ENCODE measurements around the gene AMIGO3. TPM values are rescaled to one million over a fixed set of nuclear protein-coding genes. Genes with fewer than 3 reads are reported as not detected.
"Not testable (repeated sequence)": the region's sequence is repeated elsewhere in the genome, so short reads cannot be mapped to it uniquely, and the experiment has no call there.

Gene AMIGO3
- total RNA-seq, 2 donors from 2014 or later = 1.4 to 12.4 TPM

GRCh38 chr3:49689046-49689907 lies 30.2 kb downstream of the AMIGO3 start, which contains the start of the genes MST1 and RNF123:
MST1 (minus strand) TSS chr3:49689474; CDS start chr3:49688691, 783 bp downstream.
RNF123 (plus strand) TSS chr3:49689557; CDS start chr3:49691166, 1,609 bp downstream.
- Histone ChIP-seq H3K9me3 (no peaks in the 10 kb centered on the region), H3K36me3 (no peaks in the 10 kb centered on the region), H3K27ac (peak within 1 kb of the TSS; percentile 76 to 77), H3K27me3 (replicated peaks; ENCODE audit: insufficient read depth) (no peaks in the 10 kb centered on the region), H3K4me3 (peak within 1 kb of the TSS; percentile 87 to 95), H3K4me1 (replicated peaks) (peaks cover 8% of the 10 kb centered on the region)
- peak; percentile 57 for TF ChIP-seq POLR2A (IDR thresholded peaks at IDR 0.05)
- TF ChIP-seq POLR2AphosphoS5 (IDR thresholded peaks at IDR 0.05) = peak; percentile 95
- peak in 2 of 4 experiments; percentile 49 to 53 for TF ChIP-seq CTCF (IDR thresholded peaks at IDR 0.05)
- intact Hi-C loops (cut with DNase I) = no loop called here
- peak; percentile 78 for DNase-seq (ENCODE audit: low spot score)
- WGBS = 1% methylated on average over 54 of the region's 66 CpGs

- WGBS = 80% methylated on average over 5 of the region's 7 CpGs
These were observed 31.0 kb downstream of the AMIGO3 start for GRCh38 chr3:49688338-49689045.

DNA sequence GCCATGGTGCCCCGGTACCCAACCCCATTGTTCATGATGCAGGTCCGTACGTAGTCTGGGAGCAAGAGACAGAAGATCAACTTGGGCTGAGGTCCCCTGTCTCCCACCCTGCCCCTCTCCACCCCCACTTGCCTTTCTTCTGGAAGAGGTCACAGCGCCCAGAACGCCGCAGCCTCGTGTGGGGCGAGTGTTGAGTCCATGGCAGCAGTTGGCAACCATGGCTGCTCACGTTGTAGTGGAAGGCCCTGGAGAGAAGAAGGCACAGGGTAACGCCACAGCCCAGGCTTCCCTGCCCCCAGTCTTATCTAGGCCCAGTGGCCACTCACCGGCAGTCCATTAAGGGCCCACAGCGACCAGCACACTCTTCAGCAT lies 32.1 kb downstream of the AMIGO3 start:
- intact Hi-C loops (cut with DNase I); H3K9me3 ChIP-seq; DNase-seq (ENCODE audit: low spot score); H3K4me3 ChIP-seq; H3K27ac ChIP-seq; H3K27me3 ChIP-seq (replicated peaks; ENCODE audit: insufficient read depth); H3K4me1 ChIP-seq (replicated peaks): not testable (repeated sequence)
- peaks cover 8 to 11% of the 10 kb centered on the region in 2 donors for H3K36me3 ChIP-seq
- WGBS = 95% methylated on average over 9 of the region's 12 CpGs

More at GRCh38 chr3:49688338-49689045, 31.0 kb downstream of the AMIGO3 start:
- DNase-seq (ENCODE audit: low spot score); intact Hi-C loops (cut with DNase I); H3K36me3 ChIP-seq; H3K4me1 ChIP-seq (replicated peaks); H3K27me3 ChIP-seq (replicated peaks; ENCODE audit: insufficient read depth); H3K9me3 ChIP-seq: not testable (repeated sequence)
- H3K4me3 ChIP-seq = peak overlapping the region; percentile 87 to 95
- H3K27ac ChIP-seq = peak overlapping the region; percentile 76 to 77

DNA sequence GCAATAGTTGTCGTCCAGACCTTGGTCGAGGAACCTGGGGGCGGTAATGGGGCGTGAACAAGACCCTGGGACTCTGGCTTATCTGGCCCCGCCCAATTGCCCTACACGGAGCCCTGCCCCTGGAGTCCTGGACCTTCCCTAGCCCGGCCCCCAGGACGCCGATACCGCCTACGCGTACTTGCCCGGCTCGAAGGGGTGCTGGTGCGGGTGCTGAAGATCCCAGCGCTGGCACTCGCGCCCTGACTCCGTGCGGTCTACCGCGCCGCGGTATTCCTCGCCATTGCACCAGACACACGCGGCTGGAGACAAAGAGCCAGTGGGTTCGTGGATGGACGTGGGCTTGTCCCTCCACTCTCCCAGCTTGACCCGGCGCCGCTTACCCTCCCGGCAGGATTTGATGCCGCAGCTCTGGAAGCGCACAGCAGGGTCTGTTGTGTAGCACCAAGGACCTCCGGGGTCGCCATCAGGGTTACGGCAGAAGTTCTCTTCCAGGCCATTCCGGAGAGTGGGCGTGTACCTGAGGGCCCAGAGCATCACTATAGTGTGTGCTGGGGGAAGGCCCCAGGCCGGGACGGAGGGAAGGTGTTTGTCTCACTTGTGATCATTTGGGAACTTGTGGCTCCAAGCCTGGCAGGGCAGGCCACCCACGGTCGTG lies 32.6 kb downstream of the AMIGO3 start:
- intact Hi-C loops (cut with DNase I); H3K9me3 ChIP-seq; H3K4me1 ChIP-seq (replicated peaks); H3K27me3 ChIP-seq (replicated peaks; ENCODE audit: insufficient read depth): not testable (repeated sequence)
- 9% methylated on average over 34 of the region's 44 CpGs for WGBS
- Histone ChIP-seq H3K27ac (peak overlapping the region in 1 of 2 donors; percentile 35), H3K4me3 (peak overlapping the region; percentile 14 to 27), H3K36me3 (peaks cover 8 to 16% of the 10 kb centered on the region in 2 donors)
- peak; percentile 41 for DNase-seq (ENCODE audit: low spot score)

GRCh38 chr3:49686346-49686745 lies 33.1 kb downstream of the AMIGO3 start:
- H3K27me3 ChIP-seq (replicated peaks; ENCODE audit: insufficient read depth); H3K4me1 ChIP-seq (replicated peaks); H3K9me3 ChIP-seq; intact Hi-C loops (cut with DNase I): not testable (repeated sequence)
- Histone ChIP-seq H3K27ac (peak overlapping the region in 1 of 2 donors; percentile 35), H3K36me3 (peaks cover 8 to 22% of the 10 kb centered on the region in 2 donors), H3K4me3 (peak overlapping the region; percentile 14 to 27)
- 3% methylated on average over 21 of the region's 29 CpGs for WGBS
- peak; percentile 59 for DNase-seq (ENCODE audit: low spot score)

DNA sequence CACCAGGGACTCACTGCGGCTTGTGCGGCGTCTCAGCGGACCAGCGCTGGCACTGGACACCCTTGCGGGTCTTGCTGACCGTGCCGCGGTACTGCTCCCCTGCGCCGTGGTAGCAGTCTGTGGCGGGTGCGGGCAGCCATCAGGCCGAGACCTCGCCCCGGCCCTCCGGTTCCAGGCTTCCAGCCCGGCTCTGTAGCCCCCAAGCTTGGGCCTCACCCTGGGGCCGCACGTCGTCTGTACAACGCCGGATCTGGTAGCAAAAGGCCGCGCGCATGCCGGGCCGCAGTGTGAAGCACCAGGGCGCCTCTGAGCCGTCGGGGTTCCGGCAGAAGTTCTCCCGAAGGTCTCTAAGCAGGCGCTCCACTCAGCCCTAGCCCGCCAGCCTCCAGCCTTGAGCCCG lies 33.6 kb downstream of the AMIGO3 start:
- H3K9me3 ChIP-seq; H3K27me3 ChIP-seq (replicated peaks; ENCODE audit: insufficient read depth); DNase-seq (ENCODE audit: low spot score); intact Hi-C loops (cut with DNase I); H3K27ac ChIP-seq; H3K4me1 ChIP-seq (replicated peaks): not testable (repeated sequence)
- Histone ChIP-seq H3K4me3 (peak overlapping the region in 1 of 2 donors; percentile 27), H3K36me3 (peaks cover 9 to 26% of the 10 kb centered on the region in 2 donors)
- WGBS = 11% methylated on average over 5 of the region's 36 CpGs

DNA sequence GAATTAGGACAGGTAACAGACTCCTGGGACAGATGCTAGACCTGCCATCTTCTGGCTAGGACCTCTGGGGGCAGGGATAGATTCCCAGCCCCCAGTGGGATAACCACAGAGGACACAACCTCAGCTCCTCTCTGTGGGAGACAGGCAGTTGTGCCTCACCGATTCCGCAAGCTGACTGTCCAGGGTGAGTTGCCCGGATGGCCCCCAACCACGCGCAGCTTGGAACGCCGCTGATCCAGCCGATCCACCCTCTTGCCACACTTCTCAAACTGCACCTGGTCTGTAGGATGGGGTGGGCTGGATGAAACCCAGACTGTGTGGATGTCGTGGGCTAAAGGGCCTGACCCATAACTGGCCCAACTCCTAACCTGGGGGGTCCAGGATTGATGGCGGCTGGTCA lies 34.4 kb downstream of the AMIGO3 start:
- H3K27me3 ChIP-seq (replicated peaks; ENCODE audit: insufficient read depth); DNase-seq (ENCODE audit: low spot score); H3K4me3 ChIP-seq; H3K4me1 ChIP-seq (replicated peaks); H3K27ac ChIP-seq; intact Hi-C loops (cut with DNase I); H3K9me3 ChIP-seq: not testable (repeated sequence)
- WGBS = 94% methylated on average over 10 of the region's 10 CpGs
- H3K36me3 ChIP-seq = peaks cover 15 to 33% of the 10 kb centered on the region in 2 donors

DNA sequence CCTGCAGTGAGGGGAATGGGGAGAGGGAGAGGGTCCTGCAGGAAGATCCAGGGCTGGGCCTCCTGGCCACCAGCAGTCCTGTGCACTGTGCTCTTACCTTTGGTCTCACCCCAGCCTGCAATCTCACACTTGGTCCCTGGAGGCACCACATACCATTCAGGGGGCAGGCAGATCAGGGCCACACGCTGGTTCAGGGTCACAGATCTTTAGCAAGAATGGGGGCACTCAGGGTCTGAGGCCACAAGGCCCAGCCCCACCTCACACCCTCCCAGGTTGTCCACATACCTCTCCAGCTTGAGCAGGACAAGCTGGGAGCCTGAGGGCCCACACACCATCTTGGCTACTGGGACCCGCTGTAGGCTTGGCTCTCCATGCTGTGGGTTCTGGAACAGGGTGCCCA lies 35.0 kb downstream of the AMIGO3 start:
- H3K27me3 ChIP-seq (replicated peaks; ENCODE audit: insufficient read depth); H3K4me3 ChIP-seq; H3K9me3 ChIP-seq; H3K4me1 ChIP-seq (replicated peaks); H3K27ac ChIP-seq; DNase-seq (ENCODE audit: low spot score); intact Hi-C loops (cut with DNase I): not testable (repeated sequence)
- 95% methylated on average over 2 of the region's 2 CpGs for WGBS
- H3K36me3 ChIP-seq = peaks cover 15 to 38% of the 10 kb centered on the region in 2 donors

Data from prostate gland (tissue), 2 donors.